Smooth muscle cell (in vitro differentiated cells): ENCODE data around the gene CEBPG. TPM values are rescaled to one million over a fixed set of nuclear protein-coding genes. Genes with fewer than 3 reads are reported as not detected.

Experiments
- DNase-seq: peaks from one replicate; lab custom pipeline; 2025; ENCODE audit not compliant: unreplicated experiment; lab: John Stamatoyannopoulos, UW
- H2AFZ ChIP-seq: fragments of 200-600 bp; sonication (generic); 2 replicates; pipeline ENCODE4 v1.6.0; 2016; ENCODE audit warnings: antibody characterized with exemption, low read depth, mild to moderate bottlenecking
- H3F3A ChIP-seq: fragments of 200-600 bp; sonication (generic); 2 replicates; pipeline ENCODE4 v1.6.0; 2017; ENCODE audit warnings: antibody characterized with exemption, low read depth
- H3K27ac ChIP-seq: fragments of 200-600 bp; sonication (generic); 2 replicates; pipeline ENCODE4 v1.5.1; 2016; ENCODE audit warnings: low read depth, mild to moderate bottlenecking
- H3K27me3 ChIP-seq: fragments of 200-600 bp; sonication (generic); 2 replicates; pipeline ENCODE4 v1.6.1; 2016; ENCODE audit warnings: low read depth, mild to moderate bottlenecking
- H3K36me3 ChIP-seq: fragments of 200-600 bp; sonication (generic); 2 replicates; pipeline ENCODE4 v1.5.1; 2016; ENCODE audit warnings: low read depth
- H3K4me1 ChIP-seq: fragments of 200-600 bp; sonication (generic); 2 replicates; pipeline ENCODE4 v1.5.1; 2016; ENCODE audit warnings: low read depth
- H3K4me2 ChIP-seq: fragments of 200-600 bp; sonication (generic); 2 replicates; pipeline ENCODE4 v1.6.0; 2016; ENCODE audit warnings: mild to moderate bottlenecking
- H3K4me3 ChIP-seq: fragments of 200-600 bp; sonication (generic); 2 replicates; pipeline ENCODE4 v1.5.1; 2016; ENCODE audit warnings: mild to moderate bottlenecking
- H3K79me2 ChIP-seq: fragments of 200-600 bp; sonication (generic); 2 replicates; pipeline ENCODE4 v1.6.0; 2016; ENCODE audit warnings: low read depth, mild to moderate bottlenecking
- H3K9ac ChIP-seq: fragments of 200-600 bp; sonication (generic); 2 replicates; pipeline ENCODE4 v1.6.0; 2016; ENCODE audit warnings: low read depth
- H3K9me3 ChIP-seq: fragments of 200-600 bp; sonication (generic); replicated peaks from 2 replicates; pipeline ENCODE4 v1.5.1; 2016; ENCODE audit warnings: low read depth
- H4K20me1 ChIP-seq: fragments of 200-600 bp; sonication (generic); 2 replicates; pipeline ENCODE4 v1.6.0; 2016; ENCODE audit warnings: low read depth
- WGBS: methylation state at CpG from one replicate; pipeline ENCODE4 v1.1.7; 2016; ENCODE audit warnings: low lambda C conversion rate; 5-methylcytosine and 5-hydroxymethylcytosine counted together
- polyA plus RNA-seq: library from polyadenylated mRNA; unstranded; fragments of >200 nt; fragmentation: Nextera tagmentation; extraction: Ambion mirVana; gene quantifications from 2 replicates; pipeline ENCODE4 v1.2.1, GENCODE V29; 2016
- total RNA-seq: library from RNA; depleted of rRNA; stranded (reverse); fragments of >200 nt; gene quantifications from 2 replicates; pipeline ENCODE4 v1.2.3, GENCODE V29; 2014
- TF ChIP-seq, protein P1 (sequence below): fragments of 200-600 bp; sonication (generic); IDR thresholded peaks from 2 replicates; pipeline ENCODE4 v1.5.1; 2017; ENCODE audit warnings: borderline replicate concordance, mild to moderate bottlenecking, antibody characterized with exemption; ENCODE audit not compliant: insufficient read depth, poor library complexity, severe bottlenecking

The CEBPG gene
- total and polyA plus RNA-seq, 2 experiments from 2014 or later: 15.3 to 27.8 TPM

DNA sequence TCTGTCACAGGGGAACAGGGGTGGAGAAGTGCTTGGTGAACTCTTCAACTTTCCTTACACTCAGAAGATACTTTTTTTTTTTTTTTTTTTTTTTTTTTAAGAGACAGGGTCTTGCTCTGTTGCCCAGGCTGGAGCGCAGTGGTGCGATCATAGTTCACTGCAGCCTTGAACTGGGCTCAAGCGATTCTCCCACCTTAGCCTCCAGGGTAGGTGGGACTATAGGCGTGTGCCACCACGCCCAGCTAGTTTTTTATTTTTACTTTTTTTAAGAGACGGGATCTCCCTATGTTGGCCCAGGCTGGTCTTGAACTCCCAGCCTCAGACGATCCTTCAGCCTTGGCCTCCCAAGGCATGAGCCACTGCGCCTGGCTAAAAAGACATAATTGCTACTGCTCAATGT is 11.5 kb downstream of the CEBPG start:
- 96% methylated on average over 8 of the region's 8 CpGs for WGBS
- H3K4me2 ChIP-seq: no peak overlapping the region
- H3K79me2 ChIP-seq: peaks cover 67% of the 10 kb centered on the region

DNA sequence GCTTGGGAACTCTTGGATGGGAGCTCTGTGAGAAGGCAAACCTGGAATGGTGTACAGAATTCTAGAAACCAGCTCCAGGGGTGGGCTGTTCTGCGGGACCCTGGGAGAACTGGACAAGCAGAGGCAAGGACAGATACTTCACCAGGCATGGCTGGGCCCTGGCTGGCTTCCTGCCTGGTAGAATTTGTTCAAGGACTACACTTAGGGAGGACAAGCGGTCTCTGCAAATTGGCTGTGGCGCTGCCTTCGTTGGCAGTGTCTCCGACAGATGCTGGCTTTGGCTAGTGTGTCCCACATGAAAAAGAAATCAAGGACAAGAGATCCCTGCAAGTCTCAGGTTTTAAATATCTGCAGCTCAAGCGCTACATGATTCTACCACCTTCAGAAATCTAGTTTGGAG is 12.4 kb downstream of the CEBPG start:
- Histone ChIP-seq H3F3A (no peaks in the 10 kb centered on the region), H3K9me3 (no peaks in the 10 kb centered on the region), H3K79me2 (peaks cover 59% of the 10 kb centered on the region), H3K4me1 (no peaks in the 10 kb centered on the region), H4K20me1 (peaks cover 100% of the 10 kb centered on the region), H3K36me3 (no peaks in the 10 kb centered on the region), H2AFZ (no peak overlapping the region), H3K9ac (no peak overlapping the region), H3K4me2 (no peak overlapping the region), H3K27ac (no peak overlapping the region), H3K27me3 (no peaks in the 10 kb centered on the region), H3K4me3 (no peak overlapping the region)
- DNase-seq: no peak
- 88% methylated on average over 6 of the region's 6 CpGs for WGBS
- TF ChIP-seq, protein P1, sequence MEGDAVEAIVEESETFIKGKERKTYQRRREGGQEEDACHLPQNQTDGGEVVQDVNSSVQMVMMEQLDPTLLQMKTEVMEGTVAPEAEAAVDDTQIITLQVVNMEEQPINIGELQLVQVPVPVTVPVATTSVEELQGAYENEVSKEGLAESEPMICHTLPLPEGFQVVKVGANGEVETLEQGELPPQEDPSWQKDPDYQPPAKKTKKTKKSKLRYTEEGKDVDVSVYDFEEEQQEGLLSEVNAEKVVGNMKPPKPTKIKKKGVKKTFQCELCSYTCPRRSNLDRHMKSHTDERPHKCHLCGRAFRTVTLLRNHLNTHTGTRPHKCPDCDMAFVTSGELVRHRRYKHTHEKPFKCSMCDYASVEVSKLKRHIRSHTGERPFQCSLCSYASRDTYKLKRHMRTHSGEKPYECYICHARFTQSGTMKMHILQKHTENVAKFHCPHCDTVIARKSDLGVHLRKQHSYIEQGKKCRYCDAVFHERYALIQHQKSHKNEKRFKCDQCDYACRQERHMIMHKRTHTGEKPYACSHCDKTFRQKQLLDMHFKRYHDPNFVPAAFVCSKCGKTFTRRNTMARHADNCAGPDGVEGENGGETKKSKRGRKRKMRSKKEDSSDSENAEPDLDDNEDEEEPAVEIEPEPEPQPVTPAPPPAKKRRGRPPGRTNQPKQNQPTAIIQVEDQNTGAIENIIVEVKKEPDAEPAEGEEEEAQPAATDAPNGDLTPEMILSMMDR: no peak

More for the DNA sequence above, 11.5 kb downstream of the CEBPG start:
- H3K36me3 ChIP-seq: no peaks in the 10 kb centered on the region
- H3K4me3 ChIP-seq: no peak overlapping the region
- peaks cover 100% of the 10 kb centered on the region for H4K20me1 ChIP-seq
- H3F3A ChIP-seq: no peaks in the 10 kb centered on the region
- H3K27me3 ChIP-seq: no peaks in the 10 kb centered on the region
- no peaks in the 10 kb centered on the region for H3K4me1 ChIP-seq
- H3K9ac ChIP-seq: no peak overlapping the region
- no peaks in the 10 kb centered on the region for H3K9me3 ChIP-seq
- TF ChIP-seq, protein P1: no peak
- no peak overlapping the region for H3K27ac ChIP-seq
- no peak for DNase-seq
- H2AFZ ChIP-seq: no peak overlapping the region

DNA sequence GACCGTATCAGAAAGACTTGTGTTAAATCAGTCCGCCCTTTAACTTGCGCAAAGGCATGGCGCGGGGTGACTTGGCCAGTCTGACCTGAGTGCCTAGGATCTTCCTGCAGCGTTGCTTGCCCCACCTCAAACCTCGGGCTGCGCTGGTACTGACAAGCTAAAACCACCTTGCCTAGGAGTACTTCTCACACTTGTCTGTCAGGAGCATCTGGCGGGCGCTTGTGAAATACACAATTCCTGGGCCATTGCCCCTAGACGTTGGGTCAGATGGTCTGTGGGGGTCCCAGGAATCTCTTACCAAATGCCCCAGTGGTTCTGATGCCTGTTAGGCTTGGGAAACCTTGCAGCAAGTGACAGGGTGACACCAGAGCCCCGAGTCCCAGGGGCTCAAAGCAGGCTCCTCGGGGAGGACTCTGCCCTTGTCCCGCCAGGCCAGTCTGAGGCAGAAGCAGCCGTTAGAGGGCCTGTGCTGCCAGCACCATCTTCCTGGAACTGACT is 12.9 kb downstream of the CEBPG start:
- H4K20me1 ChIP-seq: peaks cover 100% of the 10 kb centered on the region
- H2AFZ ChIP-seq: no peak overlapping the region
- H3K9me3 ChIP-seq: no peaks in the 10 kb centered on the region
- H3K27ac ChIP-seq: no peak overlapping the region
- no peaks in the 10 kb centered on the region for H3K27me3 ChIP-seq
- no peaks in the 10 kb centered on the region for H3F3A ChIP-seq
- H3K9ac ChIP-seq: no peak overlapping the region
- DNase-seq: no peak
- H3K4me1 ChIP-seq: no peaks in the 10 kb centered on the region
- no peaks in the 10 kb centered on the region for H3K36me3 ChIP-seq
- WGBS: 94% methylated on average over 15 of the region's 15 CpGs
- H3K4me3 ChIP-seq: no peak overlapping the region
- TF ChIP-seq, protein P1: no peak
- no peak overlapping the region for H3K4me2 ChIP-seq
- peaks cover 54% of the 10 kb centered on the region for H3K79me2 ChIP-seq
